GM12891 (cell line): ENCODE measurements around the gene DENND4B.

ENCODE experiments used
- POLR2A ChIP-seq: IDR thresholded peaks from 2 replicates; pipeline ENCODE4 v1.6.1; 2011; ENCODE audit warnings: low read depth, low read length, control low read depth
- POLR2AphosphoS5 ChIP-seq: IDR thresholded peaks from 2 replicates; pipeline ENCODE4 v1.6.1; 2011; ENCODE audit warnings: low read depth, low read length, control low read depth
- POU2F2 ChIP-seq: IDR thresholded peaks from 2 replicates; pipeline ENCODE4 v1.6.1; 2011; ENCODE audit warnings: low read depth, mild to moderate bottlenecking, control low read depth, low read length, moderate library complexity
- SPI1 ChIP-seq: IDR thresholded peaks from 2 replicates; pipeline ENCODE4 v1.6.1; 2011; ENCODE audit warnings: low read depth, low read length, control low read depth
- TAF1 ChIP-seq: IDR thresholded peaks from 2 replicates; pipeline ENCODE4 v1.6.1; 2011; ENCODE audit warnings: low read depth, low read length, control low read depth

- TF ChIP-seq POLR2A (peak; percentile 59; the same call in 1 of the 2 replicates), POLR2AphosphoS5 (no peak; the same call in 1 of the 2 replicates), SPI1 (no peak), POU2F2 (no peak), TAF1 (no peak)
These were observed 26.6 kb upstream of the DENND4B start for GRCh38 chr1:153973071-153973470.
